G401.6 (cell line): Measurements from ENCODE around the gene HPCAL1.

ENCODE experiments used
- FAIRE-seq: peaks from 2 replicates; lab custom pipeline; 2012; peaks lifted over from hg19 to GRCh38; lab: Jason Lieb, UNC

Gene HPCAL1

DNA sequence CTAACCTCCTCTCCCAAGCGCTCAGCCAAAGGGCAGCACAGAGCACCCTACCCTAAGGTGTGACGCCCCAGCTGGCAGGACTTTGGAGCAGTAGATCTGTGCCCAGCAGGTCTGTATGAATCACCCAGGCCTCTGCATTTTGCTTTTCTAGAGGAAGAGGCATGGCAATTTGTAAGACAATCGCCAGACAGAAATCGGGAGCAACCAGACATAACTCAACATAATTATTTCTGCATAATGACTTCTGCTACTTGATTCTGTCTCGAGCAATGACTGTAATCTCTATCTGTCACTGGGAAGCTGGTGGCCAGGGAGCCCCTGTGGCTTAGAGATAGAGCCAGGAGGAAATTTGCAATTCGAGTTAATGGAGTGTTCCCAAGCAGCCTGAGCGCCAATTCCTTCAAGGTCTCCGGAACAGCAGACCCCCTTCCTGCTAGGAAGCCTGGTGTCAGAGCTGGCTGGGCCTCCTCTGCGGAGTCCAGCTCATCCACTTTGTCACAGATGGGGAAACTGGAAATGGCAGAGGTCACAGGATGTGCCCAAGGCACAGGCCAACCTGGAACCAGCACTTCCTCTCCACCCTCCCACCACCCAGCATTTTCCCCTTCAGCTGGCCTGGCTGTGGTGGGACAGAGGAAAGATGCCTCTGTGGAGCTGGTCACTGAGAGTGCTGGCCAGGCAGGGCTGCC, 90.4 kb downstream of the HPCAL1 start:
- FAIRE-seq, result no peak

DNA sequence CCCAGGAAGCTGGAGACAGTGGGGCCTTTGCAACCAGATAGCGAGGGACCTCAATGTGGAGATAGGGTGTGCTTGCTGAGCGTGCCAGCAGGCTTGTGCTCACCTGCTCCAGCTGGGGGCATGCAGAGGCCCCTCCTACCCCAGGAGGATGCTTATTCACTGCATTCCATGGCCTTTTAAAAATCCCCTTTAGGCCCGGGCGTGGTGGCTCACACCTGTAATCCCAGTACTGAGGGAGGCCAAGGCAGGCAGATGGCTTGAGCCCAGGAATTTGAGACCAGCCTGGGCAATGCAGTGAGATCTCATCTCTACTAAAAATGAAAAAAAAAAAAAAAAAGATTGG, 90.9 kb downstream of the HPCAL1 start:
- FAIRE-seq, result no peak

DNA sequence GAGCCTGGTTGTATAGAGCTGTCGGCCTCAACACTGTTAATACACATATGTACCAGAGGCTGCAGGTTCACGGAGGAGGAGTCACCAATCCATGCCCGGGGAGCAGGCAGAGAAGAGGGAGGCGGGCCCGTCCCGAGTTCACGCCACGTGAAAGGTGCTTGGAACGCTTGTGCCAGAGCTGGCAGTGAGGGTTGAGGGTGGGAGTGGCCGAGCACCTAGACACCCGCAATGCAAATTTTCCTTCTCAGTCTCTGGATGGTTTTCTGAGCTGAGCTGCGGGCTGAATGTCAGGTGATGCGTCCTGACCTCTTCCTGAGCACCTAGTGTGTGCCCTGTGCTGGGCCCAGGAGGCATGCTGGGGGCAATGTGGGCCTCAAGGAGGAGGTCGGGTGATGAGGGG, 93.2 kb downstream of the HPCAL1 start:
- FAIRE-seq, result no peak

DNA sequence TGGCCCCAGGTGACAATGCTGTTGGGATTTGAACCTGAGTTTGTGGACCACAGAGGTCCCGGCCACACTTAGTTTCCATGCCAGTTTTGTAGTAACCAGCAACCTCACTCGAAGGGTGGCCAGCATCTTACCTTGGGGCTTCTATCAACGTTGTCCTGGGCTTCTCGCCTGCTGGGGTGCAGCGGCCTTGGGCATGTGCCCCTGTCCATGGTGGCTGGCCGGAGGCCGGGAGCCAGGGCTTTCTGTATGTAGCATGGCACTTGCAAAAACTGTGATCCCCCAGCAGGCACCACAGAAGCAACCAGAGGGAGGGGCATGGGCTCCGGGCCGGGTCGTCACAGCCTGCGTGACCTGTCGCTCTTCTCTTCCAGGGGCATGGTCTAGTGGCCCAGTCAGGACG, 93.8 kb downstream of the HPCAL1 start:
- FAIRE-seq, result no peak

DNA sequence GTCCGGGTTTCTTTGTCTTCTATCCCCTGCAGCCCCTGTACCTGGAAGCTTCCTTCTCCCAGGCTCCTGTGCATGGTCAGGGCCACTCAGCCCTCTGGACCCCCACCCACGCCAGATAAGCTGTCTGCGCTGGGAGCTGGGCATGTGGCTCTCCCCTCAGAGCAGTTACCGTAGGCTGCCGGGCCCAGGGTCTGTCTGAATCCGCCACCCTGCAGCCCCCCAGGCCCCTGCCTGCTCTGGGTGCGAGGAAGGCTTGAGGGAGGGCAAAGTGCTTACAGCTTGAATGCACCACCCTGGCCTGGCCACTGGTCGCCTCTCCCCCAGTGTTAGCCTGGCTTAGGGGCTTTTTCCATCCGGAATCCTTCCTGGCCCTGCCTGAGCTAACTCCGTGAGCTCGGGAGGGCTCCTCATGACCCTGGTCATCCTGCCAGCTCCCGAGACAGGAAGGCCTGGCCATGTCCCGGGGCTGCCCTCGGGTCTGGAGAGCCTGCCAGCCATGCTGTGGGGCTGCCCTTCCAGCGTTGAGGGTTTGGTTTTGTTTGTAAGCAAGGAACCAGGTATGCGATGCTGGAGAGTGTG, 94.7 kb downstream of the HPCAL1 start:
- FAIRE-seq, result no peak

DNA sequence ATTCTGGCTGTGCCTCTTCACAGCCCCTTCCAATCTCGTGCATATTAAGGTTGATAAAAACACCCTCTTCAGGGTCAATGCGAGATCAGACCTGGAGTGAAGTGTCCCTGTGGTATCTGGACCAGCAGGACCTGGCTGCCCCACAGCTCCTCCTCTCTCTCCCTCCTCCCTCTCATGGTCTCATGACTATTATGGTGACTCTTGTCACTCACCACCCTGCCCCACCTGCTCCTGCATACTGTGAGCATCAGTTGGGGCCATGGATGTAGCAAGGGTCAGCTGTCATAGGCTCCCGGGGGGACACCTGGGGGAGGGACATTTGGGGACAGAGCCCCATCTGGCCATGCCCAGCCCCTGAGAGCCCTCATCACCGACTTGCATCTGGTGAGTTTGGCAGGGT, 95.2 kb downstream of the HPCAL1 start:
- FAIRE-seq, result no peak

DNA sequence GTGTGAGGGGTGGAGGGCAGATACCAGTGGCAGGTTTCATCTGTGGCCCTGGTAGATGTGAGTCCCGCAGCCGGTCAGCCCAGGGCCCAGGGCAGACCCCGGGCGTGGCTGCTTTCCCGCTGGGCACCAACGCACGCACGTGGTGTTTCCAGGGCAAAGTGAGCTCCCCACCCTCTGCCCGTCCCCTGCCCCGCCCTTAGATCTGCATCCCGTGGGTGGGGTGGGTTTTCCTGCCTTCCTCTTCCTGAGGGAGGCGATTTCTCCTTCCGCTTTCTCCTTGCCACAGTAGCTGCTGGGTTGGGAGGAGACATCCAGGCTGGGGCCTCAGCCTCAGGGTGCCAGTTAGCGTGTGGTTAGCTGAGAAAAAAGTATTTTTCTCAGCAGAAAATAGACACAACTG, 95.8 kb downstream of the HPCAL1 start:
- no peak for FAIRE-seq

DNA sequence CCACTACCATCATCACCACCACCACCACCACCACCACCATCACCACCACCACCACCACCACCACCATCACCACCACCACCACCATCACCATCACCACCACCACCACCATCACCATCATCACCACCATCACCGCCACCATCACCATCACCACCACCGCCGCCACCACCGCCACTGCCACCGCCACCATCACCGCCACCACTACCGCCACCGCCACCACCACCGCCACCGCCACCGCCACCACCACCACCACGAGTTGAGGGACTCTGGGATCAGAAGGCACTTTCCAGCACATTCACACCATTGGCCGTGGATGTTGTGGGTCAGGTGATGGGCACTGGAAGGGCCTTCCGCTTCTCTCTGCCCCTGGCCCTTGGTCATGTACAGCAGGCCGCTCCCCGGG, 96.7 kb downstream of the HPCAL1 start:
- no peak for FAIRE-seq

DNA sequence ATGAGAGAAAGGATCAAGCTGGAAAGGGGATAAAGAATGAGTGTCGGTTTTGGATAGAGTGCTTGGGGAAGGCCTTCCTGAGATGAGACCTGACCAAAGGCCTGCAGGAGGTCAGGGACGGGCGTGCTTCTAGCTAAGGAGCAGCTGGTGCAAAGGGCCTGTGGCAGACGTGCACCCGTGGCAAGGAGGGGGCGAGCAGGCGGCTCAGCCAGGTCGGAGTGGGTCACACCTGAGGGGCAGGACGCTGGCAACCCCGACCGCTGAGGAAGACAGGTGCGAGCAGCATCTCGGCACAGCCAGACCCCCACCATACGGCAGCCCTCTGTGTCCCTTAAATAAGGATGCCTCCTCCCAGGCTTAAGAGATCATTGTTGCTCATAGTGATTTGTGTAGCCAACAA, 97.3 kb downstream of the HPCAL1 start:
- no peak for FAIRE-seq

DNA sequence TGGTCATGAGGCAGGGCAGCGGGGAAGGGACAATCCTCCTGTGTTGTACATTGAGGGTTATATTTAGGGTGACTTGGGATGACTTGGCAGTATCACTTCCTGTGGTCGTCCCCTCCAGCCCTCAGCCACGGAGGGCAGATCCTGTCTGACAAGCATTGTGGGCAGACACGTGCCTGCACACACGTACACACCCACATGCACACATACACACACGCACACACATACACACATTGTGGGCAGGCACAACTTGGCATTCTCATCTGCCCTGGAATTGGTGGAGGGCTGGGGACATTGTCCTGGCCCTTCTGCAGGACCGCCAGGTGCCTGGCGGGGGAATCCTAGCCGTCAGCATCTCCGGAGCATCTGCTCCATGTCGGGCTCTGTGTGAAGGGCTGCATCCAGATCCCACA, 97.9 kb downstream of the HPCAL1 start:
- FAIRE-seq, result no peak

DNA sequence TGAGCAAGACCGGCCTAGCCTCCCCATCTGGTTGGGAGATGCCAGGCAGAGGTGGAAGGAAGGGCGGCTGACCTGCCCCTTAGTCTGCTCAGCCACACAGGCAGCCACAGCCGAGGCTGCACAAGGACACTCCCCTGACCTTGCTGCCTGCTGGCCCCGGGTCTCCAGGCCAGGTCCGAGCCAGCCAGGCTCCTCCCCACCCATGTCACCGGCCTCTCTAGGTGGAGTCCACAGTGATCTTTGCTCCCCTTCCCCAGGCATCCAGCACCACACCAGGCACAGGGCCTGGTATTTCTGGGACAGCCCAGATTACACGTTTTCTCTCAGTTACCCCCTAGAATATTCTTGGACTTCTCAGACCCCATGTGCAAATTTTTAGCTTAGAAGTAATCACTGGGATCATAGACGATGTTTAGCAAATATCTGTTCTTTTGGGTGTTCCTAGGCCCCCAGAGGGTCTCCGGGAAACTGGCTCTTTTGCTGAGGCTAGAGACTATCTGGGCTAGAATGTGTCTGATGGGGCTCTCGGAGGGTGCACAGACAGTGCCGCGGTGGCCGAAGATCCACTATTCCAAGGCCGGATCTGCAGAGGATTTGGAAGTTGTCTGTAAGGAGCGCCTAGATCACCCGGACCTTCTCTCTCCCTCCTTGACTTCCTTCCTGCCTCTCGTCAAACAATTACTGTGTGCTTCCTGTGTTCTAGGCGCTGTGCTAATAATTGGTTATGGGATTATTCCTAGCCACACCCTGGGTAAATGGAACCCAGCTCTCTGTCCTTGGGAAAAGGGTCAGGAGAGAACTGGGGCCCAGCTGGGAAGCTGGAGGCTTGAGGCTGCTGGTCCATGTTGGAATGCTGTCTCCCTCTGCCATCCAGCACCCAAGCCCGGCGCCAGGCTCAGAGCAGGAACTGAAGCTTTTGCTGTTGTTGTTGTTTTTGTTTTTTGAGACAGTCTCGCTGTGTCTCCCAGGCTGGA, 98.6 kb downstream of the HPCAL1 start:
- no peak for FAIRE-seq

DNA sequence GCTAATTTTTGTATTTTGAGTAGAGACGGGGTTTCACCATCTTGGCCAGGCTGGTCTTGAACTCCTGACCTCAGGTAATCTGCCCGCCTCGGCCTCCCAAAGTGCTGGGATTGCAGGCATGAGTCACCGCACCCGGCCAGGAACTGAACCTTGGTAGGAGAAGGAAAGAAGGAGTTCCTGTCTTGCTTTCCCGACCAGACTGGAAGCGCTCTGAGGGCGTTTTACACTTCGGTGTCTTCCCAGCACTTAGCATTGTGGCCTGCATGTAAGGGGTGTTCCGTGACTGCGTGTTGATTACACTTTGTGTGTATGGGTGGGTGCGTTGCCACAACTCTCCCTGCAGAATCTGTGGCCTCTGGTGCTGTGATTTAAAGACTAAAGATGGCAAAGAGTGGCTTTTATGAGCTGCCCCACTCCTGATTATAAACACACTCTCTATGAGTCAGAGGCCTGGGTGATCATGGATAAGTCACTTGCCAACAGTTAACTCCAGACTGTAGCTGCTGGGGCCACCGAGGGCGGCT, 99.4 kb downstream of the HPCAL1 start:
- FAIRE-seq, result no peak

DNA sequence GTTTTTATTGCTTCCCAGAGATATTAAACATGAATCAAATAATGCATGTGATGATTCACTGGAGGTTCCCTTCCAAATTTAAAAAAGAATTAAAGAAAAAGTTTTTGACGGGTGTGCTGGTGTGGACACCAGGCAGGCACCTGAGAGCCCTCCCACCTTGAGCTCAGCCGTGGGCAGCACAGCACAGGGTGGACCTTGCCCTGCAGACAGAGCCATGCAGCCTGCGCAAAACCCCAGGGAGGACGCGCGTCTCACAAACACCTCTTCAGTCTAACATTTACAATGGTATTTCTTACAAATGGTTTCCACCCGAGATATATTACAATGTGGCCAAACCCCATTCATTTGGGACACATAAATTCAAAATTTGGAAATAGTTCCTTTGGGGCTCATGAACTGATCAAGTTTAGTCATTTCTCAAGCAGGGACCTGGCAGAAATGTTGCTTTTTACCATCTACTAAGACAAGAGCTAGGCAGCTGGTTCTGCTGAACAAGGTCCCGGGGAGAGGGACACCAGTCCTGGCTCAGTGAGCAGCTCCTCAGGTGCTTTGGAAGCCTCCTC, 100.0 kb downstream of the HPCAL1 start:
- FAIRE-seq, result no peak

DNA sequence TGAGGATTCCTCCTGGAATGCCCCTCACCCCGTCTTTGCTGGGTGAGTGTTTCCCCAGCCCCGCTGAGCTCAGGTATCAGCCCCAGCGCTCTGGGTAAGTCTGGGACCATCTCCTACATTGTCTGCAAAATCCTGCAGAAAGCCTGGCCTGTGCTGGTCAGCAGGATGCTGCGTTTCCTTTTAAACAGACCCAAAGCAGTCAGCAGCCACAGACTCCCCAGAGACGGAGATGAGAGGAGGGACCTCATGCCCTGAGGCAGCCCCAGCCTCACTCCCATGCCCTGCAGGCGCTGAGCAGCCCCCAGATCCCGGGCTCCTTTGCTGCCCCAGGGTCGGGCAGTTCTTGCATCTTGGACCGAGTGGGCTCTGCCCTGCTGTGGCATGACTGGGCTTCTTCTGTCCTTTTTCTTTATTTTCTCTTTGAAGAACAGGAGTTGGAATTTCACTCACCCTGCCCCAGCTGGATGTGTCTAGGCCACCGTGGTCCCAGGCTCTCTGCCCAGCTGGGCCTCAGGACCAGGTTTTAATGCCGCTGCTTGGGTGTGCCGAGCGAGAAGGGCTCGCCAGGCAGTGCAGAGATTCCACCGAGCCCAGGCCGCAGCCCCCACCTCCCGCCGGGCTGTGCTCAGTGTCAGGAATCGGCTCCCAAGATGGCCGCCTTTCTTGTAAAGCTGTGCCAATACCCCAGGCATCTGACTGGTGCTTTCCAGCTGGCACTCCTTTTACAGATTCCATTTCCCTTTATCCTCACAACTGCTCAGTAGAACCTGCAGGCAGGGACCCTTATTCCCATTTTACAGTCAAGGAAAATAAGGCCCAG, 101.8 kb downstream of the HPCAL1 start:
- no peak for FAIRE-seq

DNA sequence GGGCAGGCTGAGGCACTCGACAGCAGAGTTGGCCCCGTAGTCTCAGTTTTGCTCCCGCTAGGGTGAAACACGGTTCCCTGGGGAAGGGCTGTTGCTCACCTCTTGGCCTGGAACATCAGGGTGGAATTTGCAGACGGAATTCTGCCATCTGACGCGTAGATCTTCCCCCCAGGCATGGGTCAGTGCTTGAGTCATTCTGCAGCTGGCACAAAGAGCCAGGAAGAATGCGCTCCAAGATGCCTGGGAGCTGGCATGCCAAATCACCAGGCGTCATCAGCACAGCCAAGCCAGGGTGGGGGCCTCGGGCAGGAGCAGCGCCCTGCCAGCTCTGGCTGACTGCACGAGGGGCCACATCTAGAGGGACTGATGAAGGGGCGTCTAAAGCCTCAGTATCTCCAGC, 102.7 kb downstream of the HPCAL1 start:
- FAIRE-seq, result no peak

DNA sequence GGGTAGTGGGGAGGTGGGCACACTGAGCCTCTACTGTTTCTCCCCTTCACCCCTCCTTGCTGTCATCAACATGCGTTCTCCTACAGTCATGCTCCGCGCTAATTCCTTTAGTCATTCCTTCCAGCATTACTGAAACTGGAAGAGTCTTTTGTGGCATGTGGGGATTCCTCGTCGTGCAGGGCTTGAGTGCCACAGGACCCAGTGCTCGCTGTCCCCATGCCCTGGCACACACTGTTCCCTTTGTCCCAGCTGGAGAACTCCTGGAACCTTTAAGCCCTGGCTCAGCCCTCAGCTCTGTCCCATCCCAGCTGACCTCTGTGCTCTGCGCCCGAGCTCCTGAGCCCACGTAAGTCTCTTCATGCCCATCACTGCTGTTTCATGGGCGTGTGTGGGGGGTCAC, 103.3 kb downstream of the HPCAL1 start:
- no peak for FAIRE-seq

DNA sequence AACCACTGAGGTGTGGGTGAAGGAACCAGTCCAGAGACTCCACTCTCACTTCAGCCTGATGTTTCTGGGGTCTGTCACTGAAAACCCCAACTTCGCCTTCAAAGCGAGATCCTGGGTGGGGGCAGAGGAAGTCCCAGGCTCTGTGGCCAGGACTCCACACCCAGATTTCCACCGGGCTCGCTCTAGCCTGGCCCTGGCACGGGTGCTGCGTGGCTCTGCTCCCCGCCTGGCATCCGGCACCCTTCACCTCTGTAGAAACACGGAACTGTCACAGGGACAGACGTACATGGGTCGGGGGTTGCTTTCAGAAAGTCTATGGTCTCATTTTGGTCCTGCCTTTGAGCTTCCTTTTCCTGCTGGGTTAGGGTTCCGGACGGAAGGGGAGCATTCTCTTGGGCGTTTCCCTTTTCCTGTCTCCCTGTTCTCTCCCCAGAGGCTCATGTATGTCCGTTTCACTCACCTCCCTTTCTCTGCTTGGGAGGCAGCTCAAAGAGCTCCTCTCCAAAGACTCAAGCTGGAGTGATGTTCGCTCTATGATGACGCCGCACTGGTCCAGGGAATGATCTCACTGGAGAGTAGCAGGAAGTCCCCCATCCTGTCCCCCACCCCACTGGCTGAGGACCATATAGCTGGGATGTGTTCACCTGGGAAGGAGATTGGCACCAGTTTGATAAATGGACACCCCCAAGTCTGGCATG, 103.9 kb downstream of the HPCAL1 start:
- no peak for FAIRE-seq

DNA sequence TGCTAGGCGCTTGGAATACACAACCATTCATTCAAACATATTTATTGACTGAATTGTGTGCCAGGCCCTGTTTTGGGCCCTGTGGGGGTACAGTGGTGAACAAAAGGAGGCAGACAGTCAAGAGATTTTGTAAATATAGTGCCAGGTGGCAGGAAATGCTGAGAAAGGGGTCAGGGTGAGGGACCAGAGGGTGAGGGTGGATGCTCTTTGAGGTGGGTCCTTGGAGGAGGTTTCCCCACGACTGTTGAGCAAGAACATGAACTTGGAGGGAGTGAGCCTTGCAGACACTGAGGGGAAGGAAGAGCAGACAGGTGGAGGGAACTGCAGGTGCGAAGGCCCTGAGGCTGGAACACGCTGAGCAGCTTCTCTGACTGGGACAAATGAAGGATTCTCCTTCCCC, 104.7 kb downstream of the HPCAL1 start:
- FAIRE-seq, result no peak

DNA sequence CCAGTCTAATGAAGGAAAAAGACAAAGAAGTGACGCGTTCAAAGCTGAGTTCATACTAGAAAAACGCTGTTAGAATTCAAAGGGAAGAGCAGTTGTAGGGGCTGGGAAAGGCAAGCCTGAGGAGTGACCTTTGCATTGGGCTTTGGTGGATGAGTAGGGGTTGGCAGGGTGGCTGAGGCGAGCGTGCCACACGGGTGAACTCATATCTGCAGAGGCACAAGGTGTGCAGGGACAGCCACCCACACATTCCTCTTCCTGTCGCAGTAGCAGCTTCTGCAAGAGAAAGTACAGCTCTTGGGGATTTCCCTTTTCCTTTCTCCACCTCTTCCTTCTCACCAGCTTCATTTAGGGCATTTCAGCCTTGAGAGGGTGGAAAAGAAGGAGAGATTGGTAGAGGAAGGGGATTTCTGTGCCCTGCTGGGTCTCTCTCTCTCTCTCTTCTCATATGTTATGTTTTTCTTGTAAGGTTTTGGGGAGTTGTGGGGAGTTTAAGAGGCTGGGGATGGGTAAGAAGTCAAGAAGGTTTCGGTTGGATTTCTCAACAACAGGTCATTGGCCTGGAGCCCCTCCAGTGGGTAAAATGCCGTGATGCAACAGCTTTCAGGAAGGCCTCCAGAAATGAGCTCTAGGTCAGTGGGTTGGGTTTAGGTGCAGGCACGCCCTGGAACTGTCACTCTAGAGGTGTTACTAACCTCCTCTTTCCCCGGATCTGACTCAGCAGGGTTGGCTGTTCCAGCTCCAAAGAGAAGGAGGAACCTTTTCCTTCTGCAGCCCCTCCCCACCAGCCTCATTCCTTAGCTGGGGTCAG, 105.3 kb downstream of the HPCAL1 start:
- no peak for FAIRE-seq
